Measurements from ENCODE around the gene PPP2R3B.

DNA sequence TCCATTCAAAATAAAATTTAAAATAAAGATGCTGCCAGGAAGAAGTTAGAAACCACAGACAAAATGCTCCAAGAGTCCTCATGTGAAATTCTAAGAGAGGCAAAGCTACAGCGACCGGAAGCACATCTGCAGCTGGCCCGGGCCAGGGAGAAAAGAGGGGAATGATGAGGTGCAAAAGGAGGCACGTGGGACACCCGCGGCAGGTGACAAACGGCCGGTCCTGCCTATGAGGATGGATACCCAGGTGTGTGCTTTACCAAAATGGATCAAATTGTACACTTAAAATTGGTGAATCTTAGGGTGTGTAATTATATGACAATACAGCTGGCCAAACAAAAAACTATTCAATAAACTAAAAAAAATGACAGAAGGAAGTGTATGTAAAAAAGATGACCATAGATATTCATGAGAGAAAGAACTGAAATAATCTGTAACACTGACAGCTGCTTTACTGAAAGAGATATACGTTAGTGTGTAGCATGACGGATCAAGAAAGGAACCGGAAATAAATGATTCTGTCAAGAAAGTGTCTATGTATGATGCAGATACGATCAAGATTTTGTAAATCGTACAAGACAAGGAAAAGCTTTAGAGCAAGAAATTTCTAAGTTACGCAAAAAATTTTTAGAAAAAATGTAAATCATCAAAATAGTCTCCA lies 29.5 kb downstream of the PPP2R3B start:
- TF ChIP-seq, protein P1, sequence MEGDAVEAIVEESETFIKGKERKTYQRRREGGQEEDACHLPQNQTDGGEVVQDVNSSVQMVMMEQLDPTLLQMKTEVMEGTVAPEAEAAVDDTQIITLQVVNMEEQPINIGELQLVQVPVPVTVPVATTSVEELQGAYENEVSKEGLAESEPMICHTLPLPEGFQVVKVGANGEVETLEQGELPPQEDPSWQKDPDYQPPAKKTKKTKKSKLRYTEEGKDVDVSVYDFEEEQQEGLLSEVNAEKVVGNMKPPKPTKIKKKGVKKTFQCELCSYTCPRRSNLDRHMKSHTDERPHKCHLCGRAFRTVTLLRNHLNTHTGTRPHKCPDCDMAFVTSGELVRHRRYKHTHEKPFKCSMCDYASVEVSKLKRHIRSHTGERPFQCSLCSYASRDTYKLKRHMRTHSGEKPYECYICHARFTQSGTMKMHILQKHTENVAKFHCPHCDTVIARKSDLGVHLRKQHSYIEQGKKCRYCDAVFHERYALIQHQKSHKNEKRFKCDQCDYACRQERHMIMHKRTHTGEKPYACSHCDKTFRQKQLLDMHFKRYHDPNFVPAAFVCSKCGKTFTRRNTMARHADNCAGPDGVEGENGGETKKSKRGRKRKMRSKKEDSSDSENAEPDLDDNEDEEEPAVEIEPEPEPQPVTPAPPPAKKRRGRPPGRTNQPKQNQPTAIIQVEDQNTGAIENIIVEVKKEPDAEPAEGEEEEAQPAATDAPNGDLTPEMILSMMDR (CRISPR knock-in tag; IDR thresholded peaks at IDR 0.05): no peak
- no peak for TF ChIP-seq JUNB (CRISPR knock-in tag; IDR thresholded peaks at IDR 0.05; ENCODE audit: borderline replicate concordance)
- TF ChIP-seq, protein P2, sequence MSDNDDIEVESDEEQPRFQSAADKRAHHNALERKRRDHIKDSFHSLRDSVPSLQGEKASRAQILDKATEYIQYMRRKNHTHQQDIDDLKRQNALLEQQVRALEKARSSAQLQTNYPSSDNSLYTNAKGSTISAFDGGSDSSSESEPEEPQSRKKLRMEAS (IDR thresholded peaks at IDR 0.05): no peak
- TF ChIP-seq, protein P3, sequence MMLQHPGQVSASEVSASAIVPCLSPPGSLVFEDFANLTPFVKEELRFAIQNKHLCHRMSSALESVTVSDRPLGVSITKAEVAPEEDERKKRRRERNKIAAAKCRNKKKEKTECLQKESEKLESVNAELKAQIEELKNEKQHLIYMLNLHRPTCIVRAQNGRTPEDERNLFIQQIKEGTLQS (CRISPR knock-in tag; IDR thresholded peaks at IDR 0.05): no peak
- TF ChIP-seq ARNTL (CRISPR knock-in tag; IDR thresholded peaks at IDR 0.05): no peak
- TF ChIP-seq ZNF335 (CRISPR knock-in tag; IDR thresholded peaks at IDR 0.05): no peak
- no peak for TF ChIP-seq POLR2A (IDR thresholded peaks at IDR 0.05; ENCODE audit: insufficient read depth in 1 of 2, low read depth in 2 of 2, low read length in 2 of 2)
- TF ChIP-seq CHD2 (IDR thresholded peaks at IDR 0.05; ENCODE audit: low read depth, low read length): no peak
- TF ChIP-seq ZNF672 (CRISPR knock-in tag; IDR thresholded peaks at IDR 0.05): no peak
- TF ChIP-seq ZNF33B (CRISPR knock-in tag; IDR thresholded peaks at IDR 0.05): no peak
- TF ChIP-seq, protein P4, sequence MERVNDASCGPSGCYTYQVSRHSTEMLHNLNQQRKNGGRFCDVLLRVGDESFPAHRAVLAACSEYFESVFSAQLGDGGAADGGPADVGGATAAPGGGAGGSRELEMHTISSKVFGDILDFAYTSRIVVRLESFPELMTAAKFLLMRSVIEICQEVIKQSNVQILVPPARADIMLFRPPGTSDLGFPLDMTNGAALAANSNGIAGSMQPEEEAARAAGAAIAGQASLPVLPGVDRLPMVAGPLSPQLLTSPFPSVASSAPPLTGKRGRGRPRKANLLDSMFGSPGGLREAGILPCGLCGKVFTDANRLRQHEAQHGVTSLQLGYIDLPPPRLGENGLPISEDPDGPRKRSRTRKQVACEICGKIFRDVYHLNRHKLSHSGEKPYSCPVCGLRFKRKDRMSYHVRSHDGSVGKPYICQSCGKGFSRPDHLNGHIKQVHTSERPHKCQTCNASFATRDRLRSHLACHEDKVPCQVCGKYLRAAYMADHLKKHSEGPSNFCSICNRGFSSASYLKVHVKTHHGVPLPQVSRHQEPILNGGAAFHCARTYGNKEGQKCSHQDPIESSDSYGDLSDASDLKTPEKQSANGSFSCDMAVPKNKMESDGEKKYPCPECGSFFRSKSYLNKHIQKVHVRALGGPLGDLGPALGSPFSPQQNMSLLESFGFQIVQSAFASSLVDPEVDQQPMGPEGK (CRISPR knock-in tag; IDR thresholded peaks at IDR 0.05): no peak
- TF ChIP-seq ZBTB7A (CRISPR knock-in tag; IDR thresholded peaks at IDR 0.05): no peak
- TF ChIP-seq ZBTB8A (CRISPR knock-in tag; IDR thresholded peaks at IDR 0.05; ENCODE audit: borderline replicate concordance, low read depth): no peak

Measured in HepG2 (cell line).